GM20431 (cell line): ENCODE data around the gene AUTS2.

Experiments used
- in situ Hi-C: fragments of 300-500 bp; cut with MseI, MboI; formaldehyde crosslinking; loops from one replicate; pipeline ENCODE4 v1.15.0; 2020; ENCODE audit warnings: low sequenced_read_pairs; ENCODE audit not compliant: unreplicated experiment

Gene AUTS2

GRCh38 chr7:70322856-70323255, 724.6 kb downstream of the AUTS2 start:
- in situ Hi-C loops = no loop called here

GRCh38 chr7:70325509-70326101, 727.3 kb downstream of the AUTS2 start:
- in situ Hi-C loops = no loop called here

GRCh38 chr7:70334295-70334694, 736.0 kb downstream of the AUTS2 start:
- in situ Hi-C loops = no loop called here

GRCh38 chr7:70334871-70335270, 736.6 kb downstream of the AUTS2 start:
- in situ Hi-C loops = no loop called here

GRCh38 chr7:70336536-70336935, 738.3 kb downstream of the AUTS2 start:
- in situ Hi-C loops = no loop called here

- in situ Hi-C loops = no loop called here
These were observed 739.7 kb downstream of the AUTS2 start for GRCh38 chr7:70338015-70338414.

- in situ Hi-C loops = no loop called here
These were observed 742.0 kb downstream of the AUTS2 start for GRCh38 chr7:70340236-70340635.

- in situ Hi-C loops = no loop called here
These were observed 743.2 kb downstream of the AUTS2 start for GRCh38 chr7:70341446-70341845.

GRCh38 chr7:70343519-70343918, 745.2 kb downstream of the AUTS2 start:
- in situ Hi-C loops = no loop called here

- in situ Hi-C loops = no loop called here
These were observed 746.5 kb downstream of the AUTS2 start for GRCh38 chr7:70344726-70345125.

- in situ Hi-C loops = no loop called here
These were observed 748.7 kb downstream of the AUTS2 start for GRCh38 chr7:70346844-70347462.

GRCh38 chr7:70347463-70348254, 749.4 kb downstream of the AUTS2 start:
- in situ Hi-C loops = no loop called here

GRCh38 chr7:70349031-70349430, 750.8 kb downstream of the AUTS2 start:
- in situ Hi-C loops = no loop called here

GRCh38 chr7:70349819-70350218, 751.5 kb downstream of the AUTS2 start:
- in situ Hi-C loops = no loop called here

GRCh38 chr7:70352088-70352487, 753.8 kb downstream of the AUTS2 start:
- in situ Hi-C loops = no loop called here

GRCh38 chr7:70352906-70353305, 754.6 kb downstream of the AUTS2 start:
- in situ Hi-C loops = no loop called here

- in situ Hi-C loops = no loop called here
These were observed 755.2 kb downstream of the AUTS2 start for GRCh38 chr7:70353330-70353945.

- in situ Hi-C loops = no loop called here
These were observed 755.7 kb downstream of the AUTS2 start for GRCh38 chr7:70353946-70354335.

- in situ Hi-C loops = no loop called here
These were observed 756.3 kb downstream of the AUTS2 start for GRCh38 chr7:70354409-70355169.
